Sigmoid colon (tissue), 7 donors: ENCODE measurements around the gene BIRC6. TPM values are rescaled to one million over a fixed set of nuclear protein-coding genes. Genes with fewer than 3 reads are reported as not detected.

Experiments
- DNase-seq: peaks from one replicate; pipeline ENCODE4 v3.0.0-alpha.2; 2019
- H3K27ac ChIP-seq, 4 donors: fragments of 200-600 bp; sonication (generic); one replicate each; pipeline ENCODE4 v1.5.1; 2016 to 2019; ENCODE audit warnings: mild to moderate bottlenecking in 1 of 4
- H3K27me3 ChIP-seq, 3 donors: fragments of 200-600 bp; sonication (generic); one replicate each; pipeline ENCODE4 v1.5.1; 2019; ENCODE audit warnings: mild to moderate bottlenecking in 1 of 3
- H3K36me3 ChIP-seq, 4 donors: fragments of 200-600 bp; sonication (generic); one replicate each; pipeline ENCODE4 v1.5.1; 2016 to 2019
- H3K4me1 ChIP-seq, 4 donors: fragments of 200-600 bp; sonication (generic); one replicate each; pipeline ENCODE4 v1.5.1; 2017 to 2019
- H3K4me3 ChIP-seq, 4 donors: fragments of 200-600 bp; sonication (generic); one replicate each; pipeline ENCODE4 v1.5.1; 2017 to 2019; ENCODE audit warnings: mild to moderate bottlenecking in 2 of 4, moderate library complexity in 1 of 4
- H3K9me3 ChIP-seq, 4 donors: fragments of 200-600 bp in 3 of 4; sonication (generic) in 3 of 4; one replicate each; pipeline versions ENCODE4 v1.5.1 to v1.6.1; 2013 to 2019
- EP300 ChIP-seq, 4 donors: sonication (generic); formaldehyde crosslinking; IDR thresholded peaks; one replicate each; pipeline ENCODE4 v1.6.1; 2017; ENCODE audit warnings: antibody characterized with exemption in 4 of 4
- POLR2A ChIP-seq, 2 donors: fragments of 450-650 bp; IDR thresholded peaks; one replicate each; pipeline ENCODE4 v1.6.1; 2016; ENCODE audit warnings: antibody characterized with exemption in 2 of 2, mild to moderate bottlenecking in 2 of 2, moderate library complexity in 2 of 2
- POLR2AphosphoS5 ChIP-seq, 4 donors: sonication (generic); formaldehyde crosslinking; IDR thresholded peaks; one replicate each; pipeline ENCODE4 v1.6.1; 2017; ENCODE audit warnings: antibody characterized with exemption in 4 of 4
- WGBS, 2 donors: extraction: QIAGEN DNeasy Blood & Tissue Kit; methylation state at CpG; one replicate each; pipeline ENCODE4 v1.1.7; 2013; 5-methylcytosine and 5-hydroxymethylcytosine counted together
- intact Hi-C: fragments of 100-400 bp; cut with DNase I; formaldehyde crosslinking; loops from one replicate; pipeline ENCODE4 v1.15.1; 2023
- polyA plus RNA-seq, 3 donors: library from polyadenylated mRNA; stranded (reverse); fragments of 200-250 nt; gene quantifications; one replicate each; pipeline ENCODE4 v1.2.3, GENCODE V29; 2013
- total RNA-seq, 4 donors: library from RNA; depleted of rRNA; stranded (reverse); fragments of >200 nt; gene quantifications; one replicate each; pipeline ENCODE4 v1.1.0, GENCODE V29; 2016
- TF ChIP-seq, protein P1 (sequence below), 4 experiments: fragments of 450-650 bp in 3 of 4; fragments of 200-600 bp in 1 of 4; IDR thresholded peaks; one replicate each; pipeline ENCODE4 v1.5.1; 2016 to 2019; ENCODE audit warnings: antibody characterized with exemption in 4 of 4, mild to moderate bottlenecking in 3 of 4, moderate library complexity in 2 of 4
- donor health status: healthy with polysubstance abuse.
- donor health status: Bipolar disorder and iron deficiency.
- donor health status: healthy.

Gene BIRC6
- total and polyA plus RNA-seq, 7 donors, result 9.7 to 122 (median 86.4) TPM

DNA sequence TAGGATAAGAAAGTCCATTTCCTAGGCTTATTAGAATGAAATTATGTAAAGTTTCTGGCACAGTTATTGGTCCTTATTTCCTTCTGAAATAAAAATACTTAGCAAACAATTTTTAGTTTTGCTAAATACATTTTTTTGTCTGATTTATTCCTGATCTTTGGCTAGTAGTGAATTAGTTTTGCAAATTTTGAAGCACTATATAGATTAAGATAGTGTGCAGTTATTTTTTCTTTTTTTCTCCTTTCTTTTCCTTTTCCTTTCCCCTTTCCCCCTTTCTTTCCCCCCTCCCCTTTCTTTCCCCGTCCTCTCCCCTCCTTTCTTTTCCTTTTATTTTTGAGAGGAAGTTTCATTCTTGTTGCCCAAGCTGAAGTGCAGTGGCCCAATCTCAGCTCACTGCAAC is 59.7 kb downstream of the BIRC6 start:
- DNase-seq, result no peak
- peaks cover 0 to 29% (median 20%) of the 10 kb centered on the region in 4 donors for H3K4me1 ChIP-seq
- H3K27me3 ChIP-seq, result no peaks in the 10 kb centered on the region
- intact Hi-C loops, result no loop called here
- H3K9me3 ChIP-seq, result no peaks in the 10 kb centered on the region
- TF ChIP-seq, protein P1, sequence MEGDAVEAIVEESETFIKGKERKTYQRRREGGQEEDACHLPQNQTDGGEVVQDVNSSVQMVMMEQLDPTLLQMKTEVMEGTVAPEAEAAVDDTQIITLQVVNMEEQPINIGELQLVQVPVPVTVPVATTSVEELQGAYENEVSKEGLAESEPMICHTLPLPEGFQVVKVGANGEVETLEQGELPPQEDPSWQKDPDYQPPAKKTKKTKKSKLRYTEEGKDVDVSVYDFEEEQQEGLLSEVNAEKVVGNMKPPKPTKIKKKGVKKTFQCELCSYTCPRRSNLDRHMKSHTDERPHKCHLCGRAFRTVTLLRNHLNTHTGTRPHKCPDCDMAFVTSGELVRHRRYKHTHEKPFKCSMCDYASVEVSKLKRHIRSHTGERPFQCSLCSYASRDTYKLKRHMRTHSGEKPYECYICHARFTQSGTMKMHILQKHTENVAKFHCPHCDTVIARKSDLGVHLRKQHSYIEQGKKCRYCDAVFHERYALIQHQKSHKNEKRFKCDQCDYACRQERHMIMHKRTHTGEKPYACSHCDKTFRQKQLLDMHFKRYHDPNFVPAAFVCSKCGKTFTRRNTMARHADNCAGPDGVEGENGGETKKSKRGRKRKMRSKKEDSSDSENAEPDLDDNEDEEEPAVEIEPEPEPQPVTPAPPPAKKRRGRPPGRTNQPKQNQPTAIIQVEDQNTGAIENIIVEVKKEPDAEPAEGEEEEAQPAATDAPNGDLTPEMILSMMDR (IDR thresholded peaks at IDR 0.05), result no peak
- TF ChIP-seq POLR2AphosphoS5 (IDR thresholded peaks at IDR 0.05) (no peak), EP300 (IDR thresholded peaks at IDR 0.05) (no peak), POLR2A (IDR thresholded peaks at IDR 0.05) (no peak)
- H3K36me3 ChIP-seq, result peaks cover 0 to 36% (median 2%) of the 10 kb centered on the region in 4 donors
- H3K4me3 ChIP-seq, result no peak overlapping the region
- no peak overlapping the region for H3K27ac ChIP-seq
- 86 to 89% methylated on average over 1 of the region's 1 CpG for WGBS, 2 donors

DNA sequence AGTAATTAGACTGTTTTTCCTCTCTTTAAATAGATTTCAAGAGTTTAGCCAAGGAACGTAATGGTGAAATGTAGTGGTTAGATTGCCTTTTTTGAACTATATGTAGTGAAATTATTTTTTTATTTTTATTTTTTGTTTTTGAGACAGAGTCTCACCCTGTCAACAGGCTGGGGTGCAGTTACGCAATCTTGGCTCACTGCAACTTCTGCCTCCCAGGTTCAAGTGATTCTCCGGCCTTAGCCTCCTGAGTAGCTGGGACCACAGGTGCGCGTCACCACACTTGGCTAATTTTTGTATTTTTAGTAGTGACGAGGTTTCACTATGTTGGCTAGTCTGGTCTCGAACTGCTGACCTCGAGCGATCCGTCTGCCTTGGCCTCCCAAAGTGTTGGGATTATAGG is 60.8 kb downstream of the BIRC6 start:
- H3K4me3 ChIP-seq, result no peak overlapping the region
- WGBS, 2 donors, result 98% methylated on average over 10 of the region's 10 CpGs
- H3K36me3 ChIP-seq, result peaks cover 0 to 36% (median 0%) of the 10 kb centered on the region in 4 donors
- no peak overlapping the region for H3K27ac ChIP-seq
- H3K4me1 ChIP-seq, result peaks cover 0 to 40% (median 31%) of the 10 kb centered on the region in 4 donors
- DNase-seq, result no peak
- H3K9me3 ChIP-seq, result no peaks in the 10 kb centered on the region
- TF ChIP-seq POLR2A (IDR thresholded peaks at IDR 0.05) (no peak), POLR2AphosphoS5 (IDR thresholded peaks at IDR 0.05) (no peak), EP300 (IDR thresholded peaks at IDR 0.05) (no peak)
- TF ChIP-seq, protein P1 (IDR thresholded peaks at IDR 0.05), result no peak
- no peaks in the 10 kb centered on the region for H3K27me3 ChIP-seq
- intact Hi-C loops, result no loop called here

DNA sequence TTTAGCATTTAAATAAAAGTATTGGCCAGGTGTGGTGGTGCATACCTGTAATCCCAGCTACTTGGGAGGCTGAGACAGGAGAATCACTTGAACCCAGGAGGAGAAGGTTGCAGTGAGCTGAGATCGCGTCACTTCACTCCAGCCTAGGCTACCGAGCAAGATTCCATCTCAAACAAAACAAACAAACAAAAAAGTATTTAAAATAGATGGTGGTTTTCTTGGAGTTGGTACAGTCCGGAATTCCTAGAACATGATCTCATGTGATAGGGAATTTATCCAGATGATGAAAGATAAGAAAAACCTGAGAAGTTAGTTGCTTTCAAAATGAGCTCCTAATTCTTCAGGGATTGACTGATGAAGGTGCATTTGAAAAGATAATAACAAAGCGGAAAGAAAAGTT is 62.0 kb downstream of the BIRC6 start:
- no peak overlapping the region for H3K27ac ChIP-seq
- H3K4me1 ChIP-seq, result peaks cover 0 to 51% (median 39%) of the 10 kb centered on the region in 4 donors

DNA sequence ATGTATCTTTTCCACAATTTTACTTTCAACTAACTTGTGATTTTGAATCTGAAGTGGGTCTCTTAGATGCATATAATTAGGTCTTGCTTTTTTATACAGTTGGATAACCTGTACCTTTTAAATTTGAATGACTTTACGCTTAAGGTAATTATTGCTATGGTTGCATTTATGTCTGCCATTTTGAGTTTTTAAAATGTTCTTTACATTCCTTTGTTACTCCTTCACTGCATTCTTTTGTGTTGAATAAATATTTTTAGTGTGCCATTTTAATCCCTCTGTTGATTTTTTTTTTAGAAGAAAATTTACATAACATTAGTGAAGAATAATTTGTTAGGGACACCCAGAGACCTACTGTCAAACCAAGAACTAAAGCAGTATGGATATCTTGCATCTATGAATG is 65.3 kb downstream of the BIRC6 start:
- 97 to 98% methylated on average over 1 of the region's 1 CpG for WGBS, 2 donors
- intact Hi-C loops, result no loop called here
- peaks cover 0 to 17% (median 0%) of the 10 kb centered on the region in 4 donors for H3K36me3 ChIP-seq
- H3K27ac ChIP-seq, result peak overlapping the region in 2 of 4 donors; percentile 12 to 21
- peaks cover 0 to 44% (median 34%) of the 10 kb centered on the region in 4 donors for H3K4me1 ChIP-seq
- no peak overlapping the region for H3K4me3 ChIP-seq
- no peaks in the 10 kb centered on the region for H3K9me3 ChIP-seq
- TF ChIP-seq POLR2A (IDR thresholded peaks at IDR 0.05), result no peak
- TF ChIP-seq, protein P1 (IDR thresholded peaks at IDR 0.05), result no peak
- no peak for TF ChIP-seq POLR2AphosphoS5 (IDR thresholded peaks at IDR 0.05)
- TF ChIP-seq EP300 (IDR thresholded peaks at IDR 0.05), result no peak
- DNase-seq, result no peak
- no peaks in the 10 kb centered on the region for H3K27me3 ChIP-seq

More for the DNA sequence above, 62.0 kb downstream of the BIRC6 start:
- intact Hi-C loops, result no loop called here
- TF ChIP-seq, protein P1 (IDR thresholded peaks at IDR 0.05), result no peak
- no peak for TF ChIP-seq EP300 (IDR thresholded peaks at IDR 0.05)
- no peak for TF ChIP-seq POLR2AphosphoS5 (IDR thresholded peaks at IDR 0.05)
- no peak for TF ChIP-seq POLR2A (IDR thresholded peaks at IDR 0.05)
- Histone ChIP-seq H3K4me3 (no peak overlapping the region), H3K27me3 (no peaks in the 10 kb centered on the region), H3K36me3 (peaks cover 0 to 36% (median 0%) of the 10 kb centered on the region in 4 donors), H3K9me3 (no peaks in the 10 kb centered on the region)
- WGBS, 2 donors, result 94 to 97% methylated on average over 5 of the region's 5 CpGs
- no peak for DNase-seq

DNA sequence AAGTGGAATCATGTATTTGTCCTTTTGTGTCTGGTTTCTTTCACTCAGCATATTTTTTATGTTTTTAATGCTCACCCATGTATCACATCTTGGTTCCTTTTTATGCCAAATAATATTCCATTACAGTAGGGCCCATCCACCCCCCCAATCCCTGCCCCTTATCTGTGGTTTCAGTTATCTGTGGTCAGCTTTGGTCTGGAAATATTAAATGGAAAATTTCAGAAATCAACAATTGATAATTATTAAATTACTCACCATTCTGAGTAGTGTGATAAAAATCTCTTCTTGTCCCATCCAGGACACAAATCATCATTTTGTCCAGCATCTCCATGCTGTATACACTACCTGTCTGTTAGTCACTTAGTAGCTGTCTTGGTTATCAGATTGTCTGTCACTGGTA is 66.7 kb downstream of the BIRC6 start:
- H3K27ac ChIP-seq, result no peak overlapping the region
- H3K36me3 ChIP-seq, result peaks cover 0 to 3% (median 0%) of the 10 kb centered on the region in 4 donors
- no peak for DNase-seq
- peaks cover 0 to 52% (median 41%) of the 10 kb centered on the region in 4 donors for H3K4me1 ChIP-seq
- H3K27me3 ChIP-seq, result no peaks in the 10 kb centered on the region
- intact Hi-C loops, result no loop called here
- H3K9me3 ChIP-seq, result no peaks in the 10 kb centered on the region
- H3K4me3 ChIP-seq, result no peak overlapping the region
- TF ChIP-seq EP300 (IDR thresholded peaks at IDR 0.05), result no peak
- TF ChIP-seq, protein P1 (IDR thresholded peaks at IDR 0.05), result no peak
